Astrocyte (in vitro differentiated cells and primary cell): ENCODE results near the gene DNAJB9.

Source experiments
- EZH2 ChIP-seq: IDR thresholded peaks from 2 replicates; pipeline ENCODE4 v1.6.1; 2012; ENCODE audit warnings: mild to moderate bottlenecking, low read length, inconsistent platforms; ENCODE audit not compliant: insufficient read depth
- TF ChIP-seq, protein P1 (sequence below): IDR thresholded peaks from 2 replicates; pipeline ENCODE4 v1.5.1; 2011; ENCODE audit warnings: low read depth, mild to moderate bottlenecking, inconsistent platforms, low read length, moderate library complexity; ENCODE audit not compliant: insufficient read depth

DNA sequence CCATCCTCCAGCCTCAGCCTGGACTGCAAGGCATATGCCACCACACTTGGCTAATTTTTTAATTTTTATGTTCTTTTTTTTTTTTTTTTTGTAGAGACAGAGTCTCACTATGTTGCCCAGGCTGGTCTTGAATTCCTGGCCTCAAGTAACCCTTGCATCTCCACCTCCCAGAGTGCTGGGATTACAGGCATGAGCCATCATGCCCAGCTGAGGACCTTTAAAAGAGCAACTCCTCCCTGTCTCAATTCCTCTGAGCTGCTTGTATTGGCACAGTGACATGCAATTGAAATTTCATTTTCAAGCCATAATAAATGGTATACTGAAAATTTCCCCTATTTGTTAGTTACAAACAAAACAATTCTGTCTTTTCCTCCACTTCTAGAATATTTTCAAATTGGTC lies 19.5 kb downstream of the DNAJB9 start:
- TF ChIP-seq, protein P1, sequence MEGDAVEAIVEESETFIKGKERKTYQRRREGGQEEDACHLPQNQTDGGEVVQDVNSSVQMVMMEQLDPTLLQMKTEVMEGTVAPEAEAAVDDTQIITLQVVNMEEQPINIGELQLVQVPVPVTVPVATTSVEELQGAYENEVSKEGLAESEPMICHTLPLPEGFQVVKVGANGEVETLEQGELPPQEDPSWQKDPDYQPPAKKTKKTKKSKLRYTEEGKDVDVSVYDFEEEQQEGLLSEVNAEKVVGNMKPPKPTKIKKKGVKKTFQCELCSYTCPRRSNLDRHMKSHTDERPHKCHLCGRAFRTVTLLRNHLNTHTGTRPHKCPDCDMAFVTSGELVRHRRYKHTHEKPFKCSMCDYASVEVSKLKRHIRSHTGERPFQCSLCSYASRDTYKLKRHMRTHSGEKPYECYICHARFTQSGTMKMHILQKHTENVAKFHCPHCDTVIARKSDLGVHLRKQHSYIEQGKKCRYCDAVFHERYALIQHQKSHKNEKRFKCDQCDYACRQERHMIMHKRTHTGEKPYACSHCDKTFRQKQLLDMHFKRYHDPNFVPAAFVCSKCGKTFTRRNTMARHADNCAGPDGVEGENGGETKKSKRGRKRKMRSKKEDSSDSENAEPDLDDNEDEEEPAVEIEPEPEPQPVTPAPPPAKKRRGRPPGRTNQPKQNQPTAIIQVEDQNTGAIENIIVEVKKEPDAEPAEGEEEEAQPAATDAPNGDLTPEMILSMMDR = no peak
- no peak for TF ChIP-seq EZH2
